ENCODE data around the gene SDK2. TPM values are rescaled to one million over a fixed set of nuclear protein-coding genes. Genes with fewer than 3 reads are reported as not detected.

Gene SDK2
- polyA plus RNA-seq, 1 of the 3 experiments (the other 2 are of a cell fraction): 0.02 TPM

- H3K79me2 ChIP-seq (ENCODE audit: insufficient read depth): no peaks in the 10 kb centered on the region
- H3K27ac ChIP-seq (ENCODE audit: low read depth in 2 of 2, low read length in 1 of 2): no peak overlapping the region
- CTCF ChIA-PET: no interaction called here
- DNase-seq: no peak
- H3K27me3 ChIP-seq (ENCODE audit: insufficient read depth): no peaks in the 10 kb centered on the region
- TF ChIP-seq FOXJ3 (CRISPR knock-in tag; IDR thresholded peaks at IDR 0.05) (no peak), USF2 (IDR thresholded peaks at IDR 0.05; ENCODE audit: borderline replicate concordance, low read depth, low read length) (no peak), GABPA (IDR thresholded peaks at IDR 0.05; ENCODE audit: low read depth) (no peak), EP300 (IDR thresholded peaks at IDR 0.05; ENCODE audit: borderline replicate concordance in 1 of 2, low read depth in 1 of 2, low read length in 1 of 2) (no peak), MXI1 (IDR thresholded peaks at IDR 0.05; ENCODE audit: low read depth, low read length) (no peak)
- no peaks in the 10 kb centered on the region for H3K4me1 ChIP-seq (ENCODE audit: control insufficient read depth in 1 of 2, insufficient read depth in 2 of 2, low read depth in 1 of 2, low read length in 1 of 2)
- no peaks in the 10 kb centered on the region for H3K9me2 ChIP-seq
- H3K9ac ChIP-seq: no peak overlapping the region
- H3K9me3 ChIP-seq: no peaks in the 10 kb centered on the region; the same call in 1 of the 2 replicates
- H3K4me3 ChIP-seq (ENCODE audit: low read depth in 2 of 2, low read length in 1 of 2): no peak overlapping the region
- POLR2A ChIA-PET: no interaction called here
- no peaks in the 10 kb centered on the region for H3F3A ChIP-seq (replicated peaks; ENCODE audit: insufficient read depth)
- no peaks in the 10 kb centered on the region for H4K20me1 ChIP-seq (ENCODE audit: insufficient read depth)
- H3K36me3 ChIP-seq (replicated peaks in 1 of 2; ENCODE audit: control insufficient read depth in 1 of 2, insufficient read depth in 2 of 2, low read length in 1 of 2): no peaks in the 10 kb centered on the region
- no peak overlapping the region for H2AFZ ChIP-seq (ENCODE audit: low read depth)
- H3K4me2 ChIP-seq: no peak overlapping the region
- 15% methylated on average over 3 of the region's 3 CpGs for WGBS (ENCODE audit: low lambda C conversion rate)
Observed at GRCh38 chr17:73684183-73684582, 39.9 kb upstream of the SDK2 start.

GRCh38 chr17:73683771-73684170 lies 39.5 kb upstream of the SDK2 start:
- Histone ChIP-seq H3K4me2 (no peak overlapping the region), H3K4me1 (ENCODE audit: control insufficient read depth in 1 of 2, insufficient read depth in 2 of 2, low read depth in 1 of 2, low read length in 1 of 2) (no peaks in the 10 kb centered on the region), H3K9ac (no peak overlapping the region), H3F3A (replicated peaks; ENCODE audit: insufficient read depth) (no peaks in the 10 kb centered on the region), H3K27me3 (ENCODE audit: insufficient read depth) (no peaks in the 10 kb centered on the region), H4K20me1 (ENCODE audit: insufficient read depth) (no peaks in the 10 kb centered on the region), H3K27ac (ENCODE audit: low read depth in 2 of 2, low read length in 1 of 2) (no peak overlapping the region), H3K4me3 (ENCODE audit: low read depth in 2 of 2, low read length in 1 of 2) (no peak overlapping the region), H3K9me3 (no peaks in the 10 kb centered on the region; the same call in 1 of the 2 replicates), H2AFZ (ENCODE audit: low read depth) (no peak overlapping the region), H3K9me2 (no peaks in the 10 kb centered on the region), H3K36me3 (replicated peaks in 1 of 2; ENCODE audit: control insufficient read depth in 1 of 2, insufficient read depth in 2 of 2, low read length in 1 of 2) (no peaks in the 10 kb centered on the region), H3K79me2 (ENCODE audit: insufficient read depth) (no peaks in the 10 kb centered on the region)
- ChIA-PET CTCF (no interaction called here), POLR2A (no interaction called here)
- 62% methylated on average over 6 of the region's 6 CpGs for WGBS (ENCODE audit: low lambda C conversion rate)
- TF ChIP-seq TAF1 (IDR thresholded peaks at IDR 0.05; ENCODE audit: borderline replicate concordance, low read depth, low read length): no peak
- TF ChIP-seq FOSL2 (IDR thresholded peaks at IDR 0.05; ENCODE audit: borderline replicate concordance, low read depth): no peak
- TF ChIP-seq IRF3 (IDR thresholded peaks at IDR 0.05; ENCODE audit: low read depth, low read length): no peak
- no peak for TF ChIP-seq PBX3 (IDR thresholded peaks at IDR 0.05)
- no peak for TF ChIP-seq MEF2A (IDR thresholded peaks at IDR 0.05; ENCODE audit: borderline replicate concordance, low read depth)
- TF ChIP-seq SMC3 (IDR thresholded peaks at IDR 0.05; ENCODE audit: low read depth, low read length): no peak
- TF ChIP-seq YY1 (IDR thresholded peaks at IDR 0.05; ENCODE audit: low read depth): no peak
- TF ChIP-seq JUND (IDR thresholded peaks at IDR 0.05): no peak
- no peak for TF ChIP-seq RCOR1 (IDR thresholded peaks at IDR 0.05; ENCODE audit: low read length)
- TF ChIP-seq POLR2AphosphoS5 (IDR thresholded peaks at IDR 0.05; ENCODE audit: low read depth, low read length): no peak
- TF ChIP-seq RAD21 (IDR thresholded peaks at IDR 0.05; ENCODE audit: low read length): no peak
- no peak for TF ChIP-seq EP300 (IDR thresholded peaks at IDR 0.05; ENCODE audit: borderline replicate concordance in 1 of 2, low read depth in 1 of 2, low read length in 1 of 2)
- no peak for TF ChIP-seq USF2 (IDR thresholded peaks at IDR 0.05; ENCODE audit: borderline replicate concordance, low read depth, low read length)
- TF ChIP-seq MAX (IDR thresholded peaks at IDR 0.05; ENCODE audit: low read depth): no peak
- DNase-seq: no peak
